AG09309 (cell line): ENCODE data around the gene CDIPT.
"Not testable (repeated sequence)": the region's sequence is repeated elsewhere in the genome, so short reads cannot be mapped to it uniquely, and the experiment has no call there.

Experiments used
- DNase-seq: peaks from one replicate; pipeline ENCODE4 v3.0.0-alpha.2; 2010; ENCODE audit warnings: low read depth
- H3K4me3 ChIP-seq: 2 replicates; pipeline ENCODE4 v1.5.1; 2011; ENCODE audit warnings: mild to moderate bottlenecking, low read depth, low read length, moderate library complexity; ENCODE audit not compliant: control insufficient read depth
- TF ChIP-seq, protein P1 (sequence below): IDR thresholded peaks from 2 replicates; pipeline ENCODE4 v1.5.1; 2011; ENCODE audit warnings: mild to moderate bottlenecking, low read depth, low read length, inconsistent platforms; ENCODE audit not compliant: insufficient read depth, control insufficient read depth; ENCODE audit errors: missing control alignments

Gene CDIPT

DNA sequence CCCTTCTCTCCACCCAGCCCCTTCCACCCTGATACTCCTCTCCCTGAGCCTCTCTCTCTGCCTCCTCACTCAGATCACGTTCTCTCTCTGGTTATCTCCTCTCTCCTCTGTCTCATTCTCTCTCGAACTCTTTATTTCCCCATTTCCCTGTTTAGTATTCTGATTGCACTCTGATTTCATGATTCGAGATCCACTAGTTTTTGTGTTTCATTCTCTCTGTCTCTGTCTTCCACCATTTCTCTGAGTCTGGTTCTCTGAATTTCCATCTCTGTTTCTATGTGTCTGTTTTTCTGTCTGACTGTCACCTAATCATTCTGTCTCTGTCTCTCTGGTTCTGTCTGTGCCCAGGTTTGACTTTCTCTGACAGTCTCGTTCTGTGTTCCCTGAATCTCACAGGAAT is 34.3 kb upstream of the CDIPT start:
- TF ChIP-seq, protein P1, sequence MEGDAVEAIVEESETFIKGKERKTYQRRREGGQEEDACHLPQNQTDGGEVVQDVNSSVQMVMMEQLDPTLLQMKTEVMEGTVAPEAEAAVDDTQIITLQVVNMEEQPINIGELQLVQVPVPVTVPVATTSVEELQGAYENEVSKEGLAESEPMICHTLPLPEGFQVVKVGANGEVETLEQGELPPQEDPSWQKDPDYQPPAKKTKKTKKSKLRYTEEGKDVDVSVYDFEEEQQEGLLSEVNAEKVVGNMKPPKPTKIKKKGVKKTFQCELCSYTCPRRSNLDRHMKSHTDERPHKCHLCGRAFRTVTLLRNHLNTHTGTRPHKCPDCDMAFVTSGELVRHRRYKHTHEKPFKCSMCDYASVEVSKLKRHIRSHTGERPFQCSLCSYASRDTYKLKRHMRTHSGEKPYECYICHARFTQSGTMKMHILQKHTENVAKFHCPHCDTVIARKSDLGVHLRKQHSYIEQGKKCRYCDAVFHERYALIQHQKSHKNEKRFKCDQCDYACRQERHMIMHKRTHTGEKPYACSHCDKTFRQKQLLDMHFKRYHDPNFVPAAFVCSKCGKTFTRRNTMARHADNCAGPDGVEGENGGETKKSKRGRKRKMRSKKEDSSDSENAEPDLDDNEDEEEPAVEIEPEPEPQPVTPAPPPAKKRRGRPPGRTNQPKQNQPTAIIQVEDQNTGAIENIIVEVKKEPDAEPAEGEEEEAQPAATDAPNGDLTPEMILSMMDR = no peak
- H3K4me3 ChIP-seq = no peak overlapping the region
- no peak for DNase-seq

DNA sequence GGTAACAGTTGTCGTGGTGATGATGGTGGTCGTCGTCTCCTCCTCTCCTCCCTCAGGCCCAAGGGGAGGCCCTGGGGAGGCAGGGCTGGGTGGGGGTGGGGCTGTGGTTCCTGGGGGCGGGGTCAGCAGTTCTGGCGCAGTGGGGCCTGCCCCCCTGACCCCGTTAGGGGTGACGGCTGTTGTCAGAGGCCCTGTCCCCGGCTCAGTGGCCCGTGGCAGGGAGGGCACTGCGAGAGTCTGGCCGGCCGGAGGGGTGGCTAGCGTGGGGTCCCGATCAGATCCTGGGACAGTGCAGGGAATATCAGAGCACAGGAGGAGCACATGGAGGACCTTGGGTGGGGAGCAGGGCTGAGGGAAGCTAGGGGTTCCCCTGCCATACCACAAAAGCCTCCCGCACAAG is 33.8 kb upstream of the CDIPT start:
- no peak overlapping the region for H3K4me3 ChIP-seq
- TF ChIP-seq, protein P1 = no peak
- DNase-seq = no peak

DNA sequence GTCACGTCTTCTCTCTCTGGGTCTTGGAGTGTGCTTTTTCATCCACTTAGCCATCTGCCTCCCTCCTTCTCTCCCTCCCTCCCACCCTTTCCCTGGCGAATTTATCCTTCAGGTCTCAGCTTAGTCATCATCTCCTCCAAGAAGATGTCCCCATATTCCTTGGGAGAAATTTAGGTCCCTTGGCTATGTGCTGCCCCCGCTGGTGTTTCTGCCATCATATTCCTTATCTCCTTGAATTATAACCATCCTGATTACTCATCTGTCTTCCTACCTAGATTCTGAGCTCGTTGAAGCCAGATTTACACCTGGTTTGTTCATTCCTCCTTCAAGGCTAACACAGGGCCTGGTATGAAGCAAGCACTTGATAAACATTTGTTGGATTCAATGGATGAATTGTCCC is 31.3 kb upstream of the CDIPT start:
- TF ChIP-seq, protein P1 = no peak
- H3K4me3 ChIP-seq = no peak overlapping the region
- DNase-seq = no peak

DNA sequence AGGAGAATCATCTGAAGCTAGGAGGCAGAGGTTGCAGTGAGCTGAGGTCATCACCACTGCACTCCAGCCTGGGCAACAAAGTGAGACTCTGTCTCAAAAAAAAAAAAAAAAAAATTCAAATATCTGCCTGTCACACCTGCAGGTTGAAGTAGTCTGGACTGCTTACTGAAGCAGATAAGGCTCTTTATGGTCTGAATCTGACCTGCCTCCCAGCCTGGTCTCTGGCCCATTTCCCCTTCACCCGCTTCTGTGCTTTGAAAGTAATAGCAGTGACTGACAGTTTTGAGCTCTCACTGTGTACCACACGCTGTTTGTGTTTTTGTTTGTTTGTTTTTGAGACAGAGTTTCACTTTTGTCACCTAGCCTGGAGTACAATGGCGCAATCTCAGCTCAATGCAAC is 30.5 kb upstream of the CDIPT start:
- no peak for DNase-seq
- H3K4me3 ChIP-seq = no peak overlapping the region
- TF ChIP-seq, protein P1 = no peak

DNA sequence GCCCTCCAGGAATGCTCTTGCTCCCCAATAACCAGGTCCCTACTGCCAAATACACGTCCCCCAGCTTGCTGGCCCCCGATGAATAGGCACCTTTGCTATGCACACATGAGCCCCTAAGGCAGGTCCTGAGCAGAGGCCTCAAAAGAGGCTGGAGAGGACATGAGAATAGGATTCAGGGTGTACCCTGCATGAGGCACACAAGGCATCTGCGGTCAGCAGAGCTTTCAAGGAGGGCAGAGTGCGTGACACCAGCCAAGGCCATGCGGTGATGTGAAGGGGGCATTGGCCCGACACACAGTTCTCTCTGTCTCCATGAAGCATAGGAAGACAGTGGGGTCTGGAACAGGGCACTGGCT is 29.4 kb upstream of the CDIPT start:
- TF ChIP-seq, protein P1 = no peak
- H3K4me3 ChIP-seq = no peak overlapping the region
- no peak for DNase-seq

DNA sequence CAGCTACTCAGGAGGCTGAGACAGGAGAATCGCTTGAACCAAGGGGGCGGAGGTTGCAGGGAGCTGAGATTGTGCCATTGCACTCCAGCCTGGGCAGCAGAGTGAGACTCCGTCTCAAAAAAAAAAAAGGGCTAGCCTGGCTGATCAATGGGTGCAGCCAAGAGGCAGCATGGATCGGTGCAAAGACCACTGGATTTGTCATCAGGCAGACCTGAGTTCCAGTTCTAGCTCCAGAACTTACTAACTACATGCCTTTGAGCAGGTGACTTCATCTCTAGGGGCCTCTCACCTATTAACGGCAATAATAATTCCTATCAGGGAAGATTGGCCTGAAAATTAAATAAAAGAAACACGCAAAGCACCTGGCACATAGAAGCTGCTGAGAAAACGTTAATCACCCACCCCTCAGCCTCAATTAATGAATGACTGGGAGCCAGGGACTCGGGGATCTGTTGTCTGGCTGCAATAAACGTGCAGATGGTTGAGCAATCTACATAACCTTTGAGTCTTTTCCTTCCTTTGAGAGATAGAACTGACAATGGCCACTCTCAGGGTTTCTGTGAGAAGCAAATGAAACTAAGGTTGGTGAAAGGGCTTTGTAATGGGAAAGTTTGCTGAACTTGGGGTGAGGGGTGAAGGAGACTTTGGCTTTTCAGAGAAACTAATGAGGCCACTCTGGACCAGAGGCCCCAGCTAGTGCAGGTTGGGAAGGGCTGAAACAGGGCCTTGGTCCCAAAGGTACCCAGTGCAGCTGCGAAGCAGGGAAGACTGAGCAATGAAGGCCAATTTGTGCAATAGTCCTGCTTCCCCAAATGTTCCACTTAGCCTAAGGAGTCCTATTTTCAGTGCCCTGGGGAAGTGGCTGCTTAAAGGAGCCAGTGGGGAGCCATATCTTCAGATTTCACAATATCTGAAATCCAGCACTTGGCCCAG is 28.8 kb upstream of the CDIPT start:
- DNase-seq = no peak
- H3K4me3 ChIP-seq = no peak overlapping the region
- TF ChIP-seq, protein P1 = no peak

DNA sequence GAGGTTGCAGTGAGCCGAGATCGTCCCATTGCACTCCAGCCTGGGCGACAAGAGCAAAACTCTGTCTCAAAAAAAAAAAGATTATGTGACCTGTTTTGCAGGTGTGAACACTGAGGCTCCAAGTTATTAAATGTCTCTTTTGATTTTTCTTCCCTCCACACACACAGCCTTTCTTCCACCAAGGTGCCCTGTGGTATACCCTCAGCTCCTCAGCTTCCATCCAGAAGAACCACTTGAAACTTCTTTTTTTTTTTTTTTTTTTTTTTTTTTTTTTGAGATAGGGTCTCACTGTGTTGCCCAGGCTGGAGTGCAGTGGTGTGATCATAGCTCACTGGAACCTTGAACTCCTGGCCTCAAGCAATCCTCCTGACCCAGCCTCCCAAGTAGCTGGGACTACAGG is 26.3 kb upstream of the CDIPT start:
- not testable (repeated sequence) for DNase-seq

More for the DNA sequence above, 26.3 kb upstream of the CDIPT start:
- not testable (repeated sequence) for H3K4me3 ChIP-seq
